IgD-negative memory B cell (primary cell): ENCODE measurements around the gene CEMP1. TPM values are rescaled to one million over a fixed set of nuclear protein-coding genes. Genes with fewer than 3 reads are reported as not detected.
"Not testable (repeated sequence)": the region's sequence is repeated elsewhere in the genome, so short reads cannot be mapped to it uniquely, and the experiment has no call there.

ENCODE experiments used
- H3K27ac Mint-ChIP-seq, 3 donors: one replicate each; pipeline ENCODE4 v1.8.0; 2020 to 2022; ENCODE audit warnings: mild to moderate bottlenecking in 3 of 3, mixed read lengths in 3 of 3, moderate library complexity in 1 of 3
- H3K27me3 Mint-ChIP-seq: one replicate; pipeline ENCODE4 v1.8.0; 2021; ENCODE audit warnings: mixed read lengths
- H3K36me3 Mint-ChIP-seq: one replicate; pipeline ENCODE4 v1.8.0; 2020; ENCODE audit warnings: mild to moderate bottlenecking, mixed read lengths
- H3K4me1 Mint-ChIP-seq, 3 donors: one replicate each; pipeline ENCODE4 v1.8.0; 2020 to 2022; ENCODE audit warnings: mixed read lengths in 3 of 3, mild to moderate bottlenecking in 1 of 3
- H3K4me3 Mint-ChIP-seq, 4 donors: one replicate each; pipeline ENCODE4 v1.8.0; 2020 to 2022; ENCODE audit warnings: mild to moderate bottlenecking in 4 of 4, mixed read lengths in 4 of 4, moderate library complexity in 3 of 4
- H3K9me3 Mint-ChIP-seq, 3 donors: one replicate each; pipeline ENCODE4 v1.8.0; 2020 to 2021; ENCODE audit warnings: mixed read lengths in 3 of 3, mild to moderate bottlenecking in 1 of 3
- polyA plus RNA-seq: library from polyadenylated mRNA; unstranded; fragments of 300-500 nt; fragmentation: Illumina TruSeq; gene quantifications from one replicate; pipeline ENCODE4 v1.2.3, GENCODE V29; 2021

The CEMP1 gene
- polyA plus RNA-seq, 1 donor from 2014 or later, result 6.2 TPM

GRCh38 chr16:2541409-2541808 is 10.2 kb upstream of the CEMP1 start:
- not testable (repeated sequence) for H3K9me3 Mint-ChIP-seq, H3K27me3 Mint-ChIP-seq, H3K36me3 Mint-ChIP-seq
- Mint-ChIP-seq H3K4me1 (peaks cover 27 to 34% (median 28%) of the 10 kb centered on the region in 3 donors), H3K27ac (peak overlapping the region; percentile 86 to 93 (median 91)), H3K4me3 (peak overlapping the region in 3 of 4 donors; percentile 35 to 82 (median 69))

DNA sequence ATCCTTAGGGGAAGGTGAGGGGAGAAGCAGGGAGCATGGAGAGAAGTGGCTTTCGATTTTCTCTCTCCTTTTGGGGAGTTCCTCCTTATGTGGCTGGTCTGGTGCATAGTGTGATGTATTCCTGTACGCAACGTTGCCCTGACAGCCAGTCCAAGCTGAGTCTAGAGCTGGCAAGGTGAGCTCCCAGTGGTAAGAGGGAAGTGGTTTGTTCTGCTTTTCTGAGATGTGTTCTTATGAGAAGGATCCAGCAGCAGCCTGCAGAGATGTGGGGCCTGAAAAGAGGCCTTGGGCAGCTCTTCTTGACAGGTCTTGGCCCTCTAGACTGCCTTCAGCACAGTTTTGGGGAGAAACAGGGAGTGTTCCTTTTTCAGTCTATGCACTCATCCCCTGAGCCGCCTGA is 9.7 kb upstream of the CEMP1 start:
- not testable (repeated sequence) for H3K9me3 Mint-ChIP-seq, H3K36me3 Mint-ChIP-seq, H3K27me3 Mint-ChIP-seq
- H3K4me3 Mint-ChIP-seq, result peak overlapping the region; percentile 35 to 82 (median 72)
- H3K4me1 Mint-ChIP-seq, result peaks cover 27 to 34% (median 28%) of the 10 kb centered on the region in 3 donors
- peak overlapping the region; percentile 86 to 93 (median 91) for H3K27ac Mint-ChIP-seq

DNA sequence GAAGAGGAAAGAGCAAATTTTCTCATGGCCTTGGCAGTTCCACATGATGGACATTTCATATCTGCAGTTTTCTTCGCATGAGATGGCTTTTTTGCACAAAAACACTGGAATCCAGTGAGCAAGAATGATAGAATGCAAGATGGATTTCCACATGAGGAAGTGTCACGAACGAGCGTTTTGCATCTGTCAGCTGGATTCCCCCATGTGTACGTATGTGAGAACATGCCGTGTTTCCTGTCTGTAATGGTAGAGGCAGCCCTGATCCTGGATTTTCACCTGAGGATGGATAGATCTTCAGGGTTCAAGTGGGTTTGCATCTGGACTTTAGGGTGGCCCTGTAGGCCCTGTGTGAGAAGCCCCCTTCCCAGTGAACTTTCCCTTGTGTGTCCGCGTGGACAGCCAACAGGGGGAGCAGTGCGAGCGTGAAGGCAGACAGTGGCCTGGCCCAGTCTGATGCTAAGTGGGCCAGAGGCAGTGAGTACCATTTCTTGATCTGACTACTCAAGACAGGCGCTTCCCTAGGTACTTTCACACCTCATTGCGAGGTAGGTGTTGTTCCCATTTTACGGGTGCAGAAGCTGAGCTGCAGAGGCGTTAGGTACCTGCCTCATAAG is 8.7 kb upstream of the CEMP1 start:
- Mint-ChIP-seq H3K4me1 (peaks cover 27 to 34% (median 28%) of the 10 kb centered on the region in 3 donors), H3K27ac (peak overlapping the region; percentile 86 to 93 (median 91)), H3K4me3 (peak overlapping the region; percentile 45 to 83 (median 74))
- H3K27me3 Mint-ChIP-seq, H3K9me3 Mint-ChIP-seq, H3K36me3 Mint-ChIP-seq: not testable (repeated sequence)

DNA sequence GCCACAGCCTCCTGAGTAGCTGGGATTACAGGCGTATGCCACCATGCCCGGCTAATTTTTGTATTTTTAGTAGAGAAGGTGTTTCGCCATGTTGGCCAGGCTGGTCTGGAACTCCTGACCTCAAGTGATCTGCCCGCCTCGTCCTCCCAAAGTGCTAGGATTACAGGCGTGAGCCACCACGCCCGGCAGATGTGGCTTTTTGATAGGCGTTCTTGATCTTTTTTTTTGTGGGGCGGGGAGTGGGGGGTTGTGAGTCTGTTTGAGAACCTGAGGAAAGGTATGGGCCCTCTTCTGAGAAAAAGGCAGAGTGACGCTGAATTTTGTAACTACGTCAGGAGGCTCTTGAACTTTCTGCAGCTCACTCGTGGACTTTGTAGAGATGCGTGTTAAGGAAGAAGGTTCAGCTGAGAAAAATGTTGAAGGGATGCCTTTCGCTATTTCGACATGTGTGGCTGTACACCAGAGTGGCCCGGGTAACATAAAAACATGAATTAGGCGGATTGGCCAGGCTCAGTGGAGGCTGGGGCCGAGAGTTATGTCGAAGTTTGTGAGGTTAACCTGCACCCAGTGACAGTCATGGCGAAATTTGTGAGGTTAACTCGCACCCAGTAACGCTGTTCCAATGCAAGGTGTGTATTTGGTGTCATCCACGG is 8.1 kb upstream of the CEMP1 start:
- Mint-ChIP-seq H3K4me1 (peaks cover 27 to 34% (median 29%) of the 10 kb centered on the region in 3 donors), H3K27ac (peak overlapping the region; percentile 86 to 93 (median 91))

GRCh38 chr16:2537451-2538379 is 6.5 kb upstream of the CEMP1 start, which contains the start of gene PDPK1:
Gene PDPK1, plus strand, starts transcription at chr16:2538021. Its CDS starts 92 bp downstream, at chr16:2538113.
- H3K27ac Mint-ChIP-seq, result peak within 1 kb of the TSS; percentile 93 to 99 (median 95)
- H3K9me3 Mint-ChIP-seq, result no peaks in the 10 kb centered on the region
- H3K4me1 Mint-ChIP-seq, result peaks cover 27 to 35% (median 31%) of the 10 kb centered on the region in 3 donors
- no peaks in the 10 kb centered on the region for H3K27me3 Mint-ChIP-seq
- H3K36me3 Mint-ChIP-seq, result peaks cover 3% of the 10 kb centered on the region
- peak within 1 kb of the TSS; percentile 87 to 95 (median 92) for H3K4me3 Mint-ChIP-seq

More for the DNA sequence above, 8.1 kb upstream of the CEMP1 start:
- not testable (repeated sequence) for H3K9me3 Mint-ChIP-seq, H3K27me3 Mint-ChIP-seq, H3K36me3 Mint-ChIP-seq
- H3K4me3 Mint-ChIP-seq, result peak overlapping the region; percentile 45 to 92 (median 74)

GRCh38 chr16:2535625-2536013 is 4.4 kb upstream of the CEMP1 start:
- no peaks in the 10 kb centered on the region for H3K36me3 Mint-ChIP-seq

DNA sequence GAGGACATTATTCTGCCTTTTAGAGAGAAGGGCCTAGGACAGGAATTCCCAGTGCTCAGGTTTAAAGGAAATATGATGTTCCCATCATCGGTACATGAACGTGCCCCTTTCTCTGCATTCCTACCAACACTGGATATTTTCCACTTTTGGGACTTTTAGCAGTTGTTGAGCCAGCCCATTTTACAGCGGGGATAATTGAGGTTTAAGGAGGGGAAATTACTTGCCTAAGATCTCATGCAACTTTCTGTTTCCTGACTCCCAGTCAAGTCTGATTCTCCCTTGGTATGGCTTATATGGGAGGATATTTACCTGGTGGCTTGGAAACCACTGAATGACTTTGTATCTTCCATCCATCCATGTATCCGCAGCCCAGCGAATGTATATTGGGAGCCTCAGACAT is 3.1 kb upstream of the CEMP1 start:
- H3K27me3 Mint-ChIP-seq, H3K9me3 Mint-ChIP-seq, H3K36me3 Mint-ChIP-seq: not testable (repeated sequence)
- Mint-ChIP-seq H3K4me3 (peak overlapping the region in 2 of 4 donors; percentile 84 to 95), H3K4me1 (peaks cover 10 to 21% (median 19%) of the 10 kb centered on the region in 3 donors), H3K27ac (peak overlapping the region in 2 of 3 donors; percentile 16 to 99)

More at GRCh38 chr16:2535625-2536013, 4.4 kb upstream of the CEMP1 start:
- peak overlapping the region in 1 of 4 donors; percentile 95 for H3K4me3 Mint-ChIP-seq
- H3K27me3 Mint-ChIP-seq, result no peaks in the 10 kb centered on the region
- H3K27ac Mint-ChIP-seq, result peak overlapping the region in 2 of 3 donors; percentile 78 to 99
- peaks cover 21 to 28% (median 25%) of the 10 kb centered on the region in 3 donors for H3K4me1 Mint-ChIP-seq
- no peaks in the 10 kb centered on the region for H3K9me3 Mint-ChIP-seq

DNA sequence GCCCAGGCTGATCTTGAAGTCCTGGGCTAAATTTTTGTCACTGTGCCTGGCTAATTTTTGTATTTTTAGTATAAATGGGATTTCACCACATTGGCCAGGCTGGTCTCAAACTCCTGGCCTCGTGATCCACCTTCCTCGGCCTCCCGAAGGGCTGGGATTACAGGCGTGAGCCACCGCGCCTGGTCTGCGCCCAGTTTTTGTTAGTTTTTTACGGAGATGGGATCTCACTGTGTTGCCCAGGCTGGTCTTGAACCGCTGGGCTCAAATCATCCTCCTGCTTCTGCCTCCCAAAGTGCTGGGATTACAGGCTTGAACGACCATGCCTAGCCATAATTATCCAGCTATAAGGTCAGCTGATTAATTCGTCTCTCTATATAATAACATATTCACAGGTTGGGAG is 2.7 kb upstream of the CEMP1 start:
- Mint-ChIP-seq H3K4me1 (peaks cover 8 to 19% (median 16%) of the 10 kb centered on the region in 3 donors), H3K4me3 (peak overlapping the region in 3 of 4 donors; percentile 68 to 95 (median 84)), H3K9me3 (no peaks in the 10 kb centered on the region), H3K27ac (peak overlapping the region in 2 of 3 donors; percentile 86 to 99), H3K36me3 (peaks cover 1% of the 10 kb centered on the region), H3K27me3 (no peaks in the 10 kb centered on the region)

GRCh38 chr16:2533142-2533755 is 2.0 kb upstream of the CEMP1 start:
- not testable (repeated sequence) for H3K36me3 Mint-ChIP-seq, H3K27me3 Mint-ChIP-seq, H3K9me3 Mint-ChIP-seq
- Mint-ChIP-seq H3K4me1 (peaks cover 6 to 16% (median 12%) of the 10 kb centered on the region in 3 donors), H3K4me3 (peak overlapping the region; percentile 94 to 98 (median 96)), H3K27ac (peak overlapping the region; percentile 99 to 100 (median 99))

DNA sequence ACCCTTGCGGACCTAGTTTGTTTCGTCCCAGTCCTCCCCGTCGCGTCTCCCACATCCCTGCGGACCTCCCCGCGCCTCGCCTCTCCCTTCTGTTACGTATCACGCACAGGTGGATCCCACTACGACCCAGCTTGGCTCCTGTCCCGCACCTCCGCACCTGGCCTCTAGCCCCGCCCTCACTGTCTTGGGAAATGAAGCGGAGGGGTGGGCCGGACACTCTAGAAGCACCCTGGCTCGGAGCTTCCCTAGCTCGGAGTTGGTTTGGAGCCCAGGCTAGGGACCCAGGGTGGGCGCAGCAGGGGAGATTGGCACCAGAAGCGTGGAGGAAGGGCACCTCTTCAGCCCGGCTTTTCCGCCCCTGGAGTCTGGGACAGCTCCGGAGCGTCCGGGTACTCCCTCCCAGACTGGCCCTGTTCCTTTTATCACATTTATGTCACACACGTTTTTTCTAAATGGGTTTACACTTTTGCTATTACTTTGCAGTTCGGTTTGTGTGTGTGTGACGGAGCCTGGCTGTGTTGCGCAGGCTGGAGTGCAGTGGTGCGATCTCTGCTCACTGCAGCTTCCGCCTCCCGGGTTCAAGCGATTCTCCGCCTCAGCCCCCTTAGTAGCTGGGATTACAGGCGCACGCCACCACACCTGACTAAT is 1.4 kb upstream of the CEMP1 start:
- peak overlapping the region; percentile 94 to 98 (median 96) for H3K4me3 Mint-ChIP-seq
- H3K27me3 Mint-ChIP-seq, result no peaks in the 10 kb centered on the region
- peaks cover 1% of the 10 kb centered on the region for H3K36me3 Mint-ChIP-seq
- H3K9me3 Mint-ChIP-seq, result no peaks in the 10 kb centered on the region
- peak overlapping the region; percentile 99 to 100 (median 99) for H3K27ac Mint-ChIP-seq
- H3K4me1 Mint-ChIP-seq, result peaks cover 6 to 16% (median 12%) of the 10 kb centered on the region in 3 donors

DNA sequence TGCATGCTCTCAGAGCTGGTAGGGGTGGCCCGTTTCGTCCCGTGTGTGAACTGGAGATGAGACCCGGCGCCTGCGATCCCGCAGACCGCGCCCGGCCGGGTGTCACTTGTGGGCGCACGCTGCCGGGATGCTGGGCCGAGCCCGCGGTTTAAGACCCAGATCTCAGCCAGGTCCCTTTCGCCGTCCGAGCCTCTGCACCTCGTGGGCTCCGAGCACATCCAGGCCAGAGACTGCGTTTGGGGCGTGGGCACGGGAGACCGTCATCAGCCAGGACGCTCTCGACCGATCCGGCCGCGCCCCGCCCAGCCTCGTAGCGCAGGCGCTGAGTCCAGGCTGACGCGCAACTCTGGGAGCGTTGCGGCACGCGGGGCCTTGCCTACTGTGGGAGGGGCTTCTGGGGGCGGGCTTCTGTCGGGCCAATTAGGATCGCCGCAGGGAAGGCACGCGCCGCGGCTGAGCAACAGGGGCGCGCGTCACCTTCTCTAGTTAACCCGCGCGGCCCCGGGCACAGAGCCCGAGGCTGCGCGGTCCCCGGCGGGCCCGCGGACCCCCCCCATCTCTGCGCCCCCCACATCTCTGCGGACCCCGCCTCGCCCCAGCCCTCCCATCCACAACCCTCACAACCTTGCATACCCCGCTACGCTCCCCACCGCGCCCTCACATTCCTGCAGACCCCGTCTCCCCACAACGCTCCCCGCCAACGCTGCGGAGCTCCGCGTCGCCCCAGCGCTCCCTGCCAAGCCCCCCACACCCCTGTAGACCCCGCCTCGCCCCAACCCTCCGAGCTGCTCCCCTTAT is 687 bp upstream of the CEMP1 start:
- peaks cover 4 to 13% (median 7%) of the 10 kb centered on the region in 3 donors for H3K4me1 Mint-ChIP-seq
- H3K27me3 Mint-ChIP-seq, result no peaks in the 10 kb centered on the region
- no peaks in the 10 kb centered on the region for H3K9me3 Mint-ChIP-seq
- H3K27ac Mint-ChIP-seq, result peak overlapping the region; percentile 99 to 100 (median 99)
- H3K36me3 Mint-ChIP-seq, result peaks cover 1% of the 10 kb centered on the region
- peak overlapping the region; percentile 94 to 98 (median 96) for H3K4me3 Mint-ChIP-seq

GRCh38 chr16:2530629-2531318 is 434 bp downstream of the CEMP1 start:
- Mint-ChIP-seq H3K27ac (peak overlapping the region; percentile 99 to 100 (median 99)), H3K36me3 (peaks cover 1% of the 10 kb centered on the region), H3K4me3 (peak overlapping the region in 3 of 4 donors; percentile 94 to 98 (median 95)), H3K27me3 (no peaks in the 10 kb centered on the region), H3K9me3 (no peaks in the 10 kb centered on the region), H3K4me1 (peaks cover 2 to 14% (median 7%) of the 10 kb centered on the region in 3 donors)
